ENCODE data around the gene PGC. TPM values are rescaled to one million over a fixed set of nuclear protein-coding genes. Genes with fewer than 3 reads are reported as not detected.

The PGC gene
- total RNA-seq, 2 experiments from 2014 or later: not detected

DNA sequence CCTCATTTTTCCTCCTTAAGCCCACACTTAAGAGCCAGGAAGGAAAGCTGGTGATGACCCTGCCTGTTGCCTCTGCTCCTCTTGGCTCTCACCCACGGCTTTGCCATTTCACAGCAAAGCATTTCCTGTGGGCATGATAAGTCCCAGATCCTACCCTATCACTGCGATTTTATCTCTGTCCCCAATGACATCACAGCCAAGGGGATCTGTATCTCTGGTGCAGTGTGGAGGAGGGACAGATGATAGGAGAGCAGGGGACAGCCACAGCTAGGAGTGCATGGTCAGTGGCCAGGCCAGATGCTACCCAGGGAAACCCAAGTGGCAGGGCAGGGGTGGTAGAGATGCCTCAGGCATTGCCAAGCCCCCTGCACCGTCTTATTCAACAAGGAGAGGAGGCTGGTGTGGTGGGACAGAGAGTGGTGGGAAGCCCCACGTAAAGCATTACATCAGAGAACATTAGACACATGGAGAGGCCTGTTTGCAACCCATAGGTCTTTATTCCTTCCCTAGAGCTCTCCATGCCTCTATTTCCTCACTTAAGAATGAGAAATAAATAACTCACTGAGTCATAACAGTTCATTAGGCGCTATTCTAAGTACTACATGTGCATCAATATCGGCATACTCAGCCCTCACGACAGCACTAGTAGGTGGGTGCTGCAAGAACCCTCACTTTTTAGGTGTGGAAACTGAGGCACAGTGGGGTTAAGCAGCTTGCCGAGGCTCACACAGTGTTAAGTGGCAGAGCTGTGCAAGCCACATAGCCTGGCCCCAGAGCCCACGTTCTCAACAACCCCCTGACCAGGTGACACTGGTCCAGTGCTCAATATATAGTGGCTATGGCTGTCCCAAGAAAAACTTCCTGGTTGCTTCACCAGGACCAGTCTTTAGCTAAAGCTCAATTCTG lies 16.4 kb downstream of the PGC start:
- Mint-ChIP-seq H3K27ac (no peak overlapping the region), H3K4me3 (no peak overlapping the region), H3K9me3 (no peaks in the 10 kb centered on the region), H3K4me1 (peaks cover 45% of the 10 kb centered on the region), H3K36me3 (ENCODE audit: low read depth) (no peaks in the 10 kb centered on the region), H3K27me3 (no peaks in the 10 kb centered on the region)
- no peak for DNase-seq
- ChIA-PET POLR2A (interaction anchor here (1.2 to 1.3 kb wide), 2 partner anchors 19 to 24 kb away, joined by 3 read pairs; no protein-coding TSS in a partner anchor), CTCF (no interaction called here)

DNA sequence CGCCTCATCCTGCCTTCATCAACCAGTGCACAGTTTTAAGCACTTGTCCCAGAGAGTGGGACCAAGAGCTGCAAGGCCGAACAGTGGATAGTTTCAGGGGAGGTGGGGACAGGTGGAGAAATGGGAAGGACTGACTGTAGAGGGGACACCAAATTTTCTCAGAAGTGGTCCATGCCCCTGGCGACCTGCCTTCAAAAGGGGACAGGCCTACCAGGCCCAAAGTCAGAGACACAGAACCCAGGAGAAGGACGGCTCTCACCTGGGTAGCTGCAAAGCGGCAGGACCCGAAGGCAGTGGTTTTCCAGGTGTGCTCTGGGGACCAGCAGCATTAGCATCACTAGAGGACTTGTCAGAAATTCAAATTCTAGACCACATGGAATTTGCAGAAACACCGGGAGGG lies 17.6 kb downstream of the PGC start:
- H3K36me3 Mint-ChIP-seq (ENCODE audit: low read depth): no peaks in the 10 kb centered on the region
- H3K4me3 Mint-ChIP-seq: no peak overlapping the region
- H3K9me3 Mint-ChIP-seq: no peaks in the 10 kb centered on the region
- POLR2A ChIA-PET: interaction anchor here (1.2 to 1.3 kb wide), 2 partner anchors 10 to 18 kb away, joined by 3 read pairs; no protein-coding TSS in a partner anchor
- DNase-seq: no peak
- no peak overlapping the region for H3K27ac Mint-ChIP-seq
- no peaks in the 10 kb centered on the region for H3K27me3 Mint-ChIP-seq
- CTCF ChIA-PET: no interaction called here
- H3K4me1 Mint-ChIP-seq: peaks cover 42% of the 10 kb centered on the region

DNA sequence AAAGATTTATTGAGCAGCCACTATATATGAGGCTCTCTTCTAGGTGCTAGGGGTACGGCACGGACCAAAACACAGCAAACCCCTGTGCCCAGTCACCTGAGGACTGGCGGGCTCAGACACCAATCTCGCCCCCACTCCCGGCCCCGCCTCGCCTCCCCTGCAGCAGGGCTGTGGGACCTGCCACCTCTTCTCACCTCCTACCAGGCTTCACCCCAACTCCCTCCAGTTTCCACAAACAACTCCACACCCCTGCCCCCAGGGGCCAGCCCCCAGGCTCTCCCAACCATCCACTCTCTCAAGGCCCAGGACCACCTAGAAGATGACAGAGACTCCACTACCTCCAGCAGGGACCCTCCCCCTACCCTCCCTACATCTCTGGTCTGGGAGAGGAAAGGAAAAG lies 18.2 kb downstream of the PGC start:
- no peak for DNase-seq
- CTCF ChIA-PET: interaction anchor here (1.4 kb wide), 1 partner anchor 47 kb away, joined by 3 read pairs; no protein-coding TSS in a partner anchor
- POLR2A ChIA-PET: interaction anchor here (1.2 to 1.3 kb wide), 2 partner anchors 9 to 17 kb away, joined by 3 read pairs; no protein-coding TSS in a partner anchor
- Mint-ChIP-seq H3K9me3 (no peaks in the 10 kb centered on the region), H3K27me3 (no peaks in the 10 kb centered on the region), H3K4me3 (no peak overlapping the region), H3K27ac (no peak overlapping the region), H3K36me3 (ENCODE audit: low read depth) (no peaks in the 10 kb centered on the region), H3K4me1 (peaks cover 42% of the 10 kb centered on the region)

DNA sequence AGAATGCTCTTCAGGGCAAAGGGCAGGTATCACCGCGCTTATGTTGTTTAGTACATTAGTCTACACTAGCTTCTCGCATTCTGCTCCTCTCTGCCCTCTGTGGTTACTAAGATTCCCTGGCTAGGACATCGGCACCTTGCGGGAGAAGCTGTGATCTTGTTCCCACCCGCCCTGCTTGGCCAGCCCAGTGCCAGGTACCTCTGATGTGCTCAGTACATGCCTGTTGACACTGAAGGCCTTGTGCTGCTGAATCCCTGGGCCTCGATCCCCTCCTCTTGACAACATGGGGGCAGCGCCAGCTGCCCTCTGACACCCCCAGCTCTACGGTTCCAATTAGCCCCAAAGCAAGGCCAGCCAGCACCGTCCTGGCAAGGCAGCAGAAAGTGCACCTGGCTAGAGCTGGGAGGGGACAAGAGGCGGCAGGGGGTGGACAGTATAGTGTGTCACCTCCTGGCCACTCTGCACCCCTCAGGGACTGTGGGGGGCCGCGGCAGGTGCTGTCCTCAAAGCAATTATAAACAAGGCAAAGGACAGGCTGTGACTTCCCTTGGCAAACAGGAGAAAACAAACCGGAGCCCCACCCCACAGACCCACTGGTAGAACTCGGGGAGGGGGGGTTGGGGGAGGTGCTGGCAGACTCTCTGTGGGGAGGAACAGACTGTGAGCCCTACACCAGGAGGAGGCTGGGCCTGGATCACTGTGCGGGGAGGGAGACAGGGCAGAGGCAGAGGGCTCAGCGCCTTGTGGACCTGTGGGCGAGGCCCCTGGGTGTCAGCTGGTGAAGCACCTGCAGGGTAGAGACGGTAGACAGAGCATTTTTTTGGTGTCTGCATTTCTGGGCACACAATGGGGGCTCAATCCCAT lies 18.9 kb downstream of the PGC start:
- no peaks in the 10 kb centered on the region for H3K27me3 Mint-ChIP-seq
- no peak overlapping the region for H3K4me3 Mint-ChIP-seq
- H3K36me3 Mint-ChIP-seq (ENCODE audit: low read depth): no peaks in the 10 kb centered on the region
- H3K27ac Mint-ChIP-seq: no peak overlapping the region
- no peaks in the 10 kb centered on the region for H3K9me3 Mint-ChIP-seq
- no peak for DNase-seq
- POLR2A ChIA-PET: interaction anchor here (1.2 kb wide), 1 partner anchor 9 kb away, joined by 3 read pairs; no protein-coding TSS in a partner anchor
- H3K4me1 Mint-ChIP-seq: peaks cover 35% of the 10 kb centered on the region
- CTCF ChIA-PET: interaction anchor here (1.4 kb wide), 1 partner anchor 48 kb away, joined by 3 read pairs; no protein-coding TSS in a partner anchor

DNA sequence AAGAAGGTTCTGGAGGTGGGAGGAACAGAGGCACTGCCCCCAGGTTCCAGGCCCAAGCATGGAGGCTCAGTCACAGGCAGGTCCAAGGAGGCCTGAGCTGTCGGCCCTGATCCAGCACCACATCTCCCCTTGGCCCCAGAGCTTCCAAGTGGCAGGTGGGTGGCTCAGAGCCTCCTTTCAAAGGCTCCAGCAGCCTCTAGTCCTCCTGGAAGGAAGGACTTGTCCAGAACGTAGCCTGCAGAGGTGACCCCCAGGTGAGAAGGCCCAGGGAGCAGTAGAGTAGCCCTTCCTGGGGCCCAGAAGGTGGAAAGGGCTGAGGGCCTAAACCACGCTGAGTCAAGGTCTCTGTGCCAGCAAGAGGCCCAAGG lies 19.5 kb downstream of the PGC start:
- Mint-ChIP-seq H3K27ac (no peak overlapping the region), H3K4me3 (no peak overlapping the region), H3K36me3 (ENCODE audit: low read depth) (no peaks in the 10 kb centered on the region), H3K27me3 (no peaks in the 10 kb centered on the region), H3K9me3 (no peaks in the 10 kb centered on the region), H3K4me1 (peaks cover 29% of the 10 kb centered on the region)
- ChIA-PET CTCF (no interaction called here), POLR2A (no interaction called here)
- DNase-seq: no peak

DNA sequence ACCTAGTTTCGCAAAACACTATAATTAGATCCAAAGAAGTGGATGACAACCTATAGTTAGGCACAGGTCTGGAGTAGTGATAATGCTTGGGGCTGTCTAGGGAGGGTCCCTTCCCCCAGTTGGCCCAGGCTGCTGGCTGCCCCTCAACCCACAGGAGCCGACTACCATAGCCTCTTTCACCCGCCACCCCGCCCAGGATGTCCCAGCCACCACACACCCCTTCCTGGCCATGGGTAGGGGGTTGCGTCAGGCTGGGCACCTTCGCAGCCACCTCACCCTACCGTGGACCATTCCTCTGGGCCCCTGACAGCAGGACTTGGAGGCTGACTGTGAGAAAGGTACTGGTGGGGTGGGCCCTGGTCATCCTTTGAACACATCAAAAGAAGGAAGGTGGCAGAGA lies 20.3 kb downstream of the PGC start:
- H3K4me1 Mint-ChIP-seq: peaks cover 25% of the 10 kb centered on the region
- ChIA-PET POLR2A (no interaction called here), CTCF (no interaction called here)
- peak overlapping the region; percentile 56 for H3K27ac Mint-ChIP-seq
- peak overlapping the region; percentile 14 for H3K4me3 Mint-ChIP-seq
- H3K27me3 Mint-ChIP-seq: no peaks in the 10 kb centered on the region
- no peaks in the 10 kb centered on the region for H3K36me3 Mint-ChIP-seq (ENCODE audit: low read depth)
- DNase-seq: no peak
- H3K9me3 Mint-ChIP-seq: no peaks in the 10 kb centered on the region

DNA sequence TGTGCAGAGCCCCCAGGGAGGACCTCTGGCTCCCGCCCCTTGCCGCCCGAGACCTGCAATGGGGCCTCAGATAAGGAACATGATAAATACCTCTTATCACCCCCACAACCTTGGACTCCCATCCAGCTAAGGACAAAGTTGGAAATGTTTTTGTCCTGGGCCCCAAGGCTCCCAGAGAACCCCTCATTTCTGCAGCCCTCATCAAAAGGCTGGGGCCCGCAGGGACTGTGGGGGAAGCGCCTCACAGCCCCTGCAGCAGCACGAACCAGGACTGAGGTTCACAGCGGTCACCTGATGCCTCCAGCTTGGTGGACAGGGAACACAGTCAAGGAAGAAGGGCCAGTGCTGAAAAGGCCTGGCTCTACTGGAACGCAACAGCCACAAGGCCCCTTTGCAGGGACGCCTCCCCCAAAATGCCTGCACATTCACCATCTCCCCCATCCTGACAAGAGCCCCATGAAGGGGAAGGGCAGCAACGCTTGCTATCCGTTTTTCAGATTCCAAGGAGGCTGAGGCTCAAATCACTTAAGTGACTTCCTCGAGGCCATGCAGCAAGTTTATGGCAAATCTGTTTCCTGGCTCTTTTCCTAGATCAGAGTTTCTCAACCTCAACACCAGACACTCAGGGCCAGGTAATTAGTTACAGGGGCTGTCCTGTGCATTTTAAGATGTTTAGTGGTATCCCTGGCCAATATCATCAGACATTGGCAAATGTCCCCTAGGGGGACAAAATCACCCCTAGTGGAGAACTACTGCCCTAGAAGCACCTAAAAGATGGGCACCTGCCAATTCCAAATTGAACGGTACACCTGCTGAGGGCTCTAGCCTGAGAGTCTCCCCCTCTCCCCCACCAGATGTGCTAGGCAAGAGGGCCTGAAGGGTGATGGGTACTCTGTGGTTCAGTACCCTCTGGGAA lies 22.4 kb downstream of the PGC start:
- no peak for DNase-seq
- Mint-ChIP-seq H3K27ac (no peak overlapping the region), H3K4me3 (no peak overlapping the region), H3K27me3 (no peaks in the 10 kb centered on the region), H3K9me3 (no peaks in the 10 kb centered on the region), H3K4me1 (peaks cover 7% of the 10 kb centered on the region), H3K36me3 (ENCODE audit: low read depth) (no peaks in the 10 kb centered on the region)
- ChIA-PET POLR2A (no interaction called here), CTCF (no interaction called here)

DNA sequence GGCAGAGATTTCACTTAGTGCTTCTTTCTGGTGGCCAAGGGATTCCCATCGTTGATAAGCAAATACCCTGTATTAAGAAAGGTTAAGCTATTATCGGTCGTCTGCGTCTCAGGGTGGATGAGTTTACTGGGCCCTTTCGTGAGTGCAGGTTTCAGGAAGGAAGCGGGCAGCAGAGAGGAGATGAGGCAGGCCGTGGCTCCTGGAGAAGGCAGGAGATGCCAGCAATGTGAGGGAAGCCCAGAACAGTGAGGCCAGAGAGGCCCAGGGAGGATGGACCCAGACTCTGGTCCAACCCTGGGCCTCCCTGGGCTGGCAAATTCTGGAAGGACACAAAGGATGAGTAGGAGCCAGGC lies 23.0 kb downstream of the PGC start:
- H3K27me3 Mint-ChIP-seq: no peaks in the 10 kb centered on the region
- H3K4me3 Mint-ChIP-seq: no peak overlapping the region
- DNase-seq: no peak
- CTCF ChIA-PET: no interaction called here
- no peaks in the 10 kb centered on the region for H3K36me3 Mint-ChIP-seq (ENCODE audit: low read depth)
- POLR2A ChIA-PET: no interaction called here
- no peak overlapping the region for H3K27ac Mint-ChIP-seq
- peaks cover 7% of the 10 kb centered on the region for H3K4me1 Mint-ChIP-seq
- no peaks in the 10 kb centered on the region for H3K9me3 Mint-ChIP-seq

DNA sequence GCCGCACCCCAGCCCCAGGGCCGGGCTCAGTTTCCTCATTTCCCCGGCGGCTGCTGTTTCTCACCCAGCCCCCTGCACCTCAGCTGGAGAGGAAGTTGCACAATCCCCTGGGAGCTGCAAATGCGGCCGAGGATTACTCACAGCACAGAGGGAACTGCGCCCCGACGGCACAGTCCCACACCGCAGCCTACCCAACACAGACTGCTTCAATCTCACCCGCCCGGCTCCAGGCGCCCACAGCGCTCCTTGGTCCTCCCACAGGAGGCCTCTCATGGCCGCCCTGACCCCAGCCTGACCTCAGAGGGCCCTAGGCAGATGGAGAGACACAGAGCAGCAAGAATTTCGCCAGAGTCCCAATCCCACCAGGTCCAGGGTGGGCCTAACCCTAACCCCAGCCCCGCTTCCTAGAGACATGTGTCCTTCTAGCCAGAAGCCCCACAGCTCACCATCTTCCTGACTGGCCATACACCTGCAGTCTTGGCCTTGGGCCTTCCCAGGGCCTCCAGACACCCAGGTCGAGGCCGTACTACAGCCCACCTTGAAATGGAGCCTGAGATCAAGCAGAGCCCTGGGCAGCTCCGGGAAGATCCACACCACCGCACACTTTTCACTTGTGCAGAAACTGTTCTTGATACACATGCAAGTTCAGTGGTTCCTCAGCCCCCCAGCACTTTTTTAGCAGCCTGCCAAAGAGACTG lies 23.5 kb downstream of the PGC start:
- no peaks in the 10 kb centered on the region for H3K27me3 Mint-ChIP-seq
- CTCF ChIA-PET: interaction anchor here (0.7 kb wide), 1 partner anchor 10 kb away, joined by 3 read pairs; no protein-coding TSS in a partner anchor

DNA sequence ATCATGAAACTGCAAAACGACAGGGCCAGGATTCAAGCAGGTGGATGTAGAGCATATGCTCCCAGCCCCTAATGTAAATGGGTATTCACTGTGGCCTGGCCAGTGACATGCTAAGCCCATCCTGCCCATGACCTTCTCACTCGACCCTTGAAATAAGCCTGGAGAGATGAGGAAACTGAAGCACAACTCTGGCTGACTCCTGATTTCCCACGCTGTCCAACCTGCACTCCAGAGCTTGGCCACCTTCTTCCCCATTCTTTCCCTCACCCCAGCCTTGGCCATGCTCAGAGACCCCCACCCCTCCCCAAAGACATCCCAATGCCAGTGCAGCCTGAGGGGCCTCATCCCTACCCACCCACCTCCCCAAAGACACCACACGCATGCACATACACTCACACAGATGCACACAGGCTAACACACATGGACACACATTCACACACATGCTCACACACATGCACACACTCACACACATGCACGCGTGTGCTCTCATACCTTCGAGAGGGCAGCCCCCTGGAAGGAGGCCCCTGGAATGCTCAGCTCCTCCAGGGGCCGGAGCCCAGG lies 24.1 kb downstream of the PGC start:
- DNase-seq: no peak
- POLR2A ChIA-PET: no interaction called here

More for the DNA sequence above, 23.5 kb downstream of the PGC start:
- Mint-ChIP-seq H3K27ac (no peak overlapping the region), H3K4me1 (peaks cover 7% of the 10 kb centered on the region), H3K9me3 (no peaks in the 10 kb centered on the region), H3K4me3 (no peak overlapping the region), H3K36me3 (ENCODE audit: low read depth) (no peaks in the 10 kb centered on the region)
- DNase-seq: no peak
- POLR2A ChIA-PET: no interaction called here

DNA sequence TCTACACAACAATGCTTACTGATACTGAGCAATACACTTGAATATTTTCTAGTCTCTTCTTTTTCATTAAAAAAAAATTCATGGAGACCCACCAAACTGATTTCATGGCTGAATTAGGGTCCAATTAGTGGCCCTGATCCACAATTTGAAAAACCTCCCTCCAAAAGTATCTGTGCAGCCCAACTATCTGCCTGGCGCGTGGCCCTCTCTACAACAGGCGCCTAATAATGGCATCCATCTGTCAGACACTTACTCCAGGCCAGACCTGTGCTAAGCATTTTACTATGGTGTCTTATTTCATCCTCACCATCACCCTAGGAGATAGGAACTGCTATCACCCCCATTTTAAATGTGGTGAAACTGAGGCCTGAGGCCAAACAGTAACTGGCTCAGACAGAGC lies 25.8 kb downstream of the PGC start:
- H3K27me3 Mint-ChIP-seq: no peaks in the 10 kb centered on the region
- CTCF ChIA-PET: no interaction called here
- no peak overlapping the region for H3K4me3 Mint-ChIP-seq
- H3K9me3 Mint-ChIP-seq: no peaks in the 10 kb centered on the region
- POLR2A ChIA-PET: no interaction called here
- H3K27ac Mint-ChIP-seq: no peak overlapping the region
- H3K36me3 Mint-ChIP-seq (ENCODE audit: low read depth): no peaks in the 10 kb centered on the region
- no peak for DNase-seq
- no peaks in the 10 kb centered on the region for H3K4me1 Mint-ChIP-seq

More for the DNA sequence above, 24.1 kb downstream of the PGC start:
- Mint-ChIP-seq H3K36me3 (ENCODE audit: low read depth) (no peaks in the 10 kb centered on the region), H3K9me3 (no peaks in the 10 kb centered on the region), H3K4me1 (peaks cover 6% of the 10 kb centered on the region), H3K27me3 (no peaks in the 10 kb centered on the region), H3K4me3 (no peak overlapping the region), H3K27ac (no peak overlapping the region)
- CTCF ChIA-PET: interaction anchor here (0.7 kb wide), 1 partner anchor 11 kb away, joined by 3 read pairs; no protein-coding TSS in a partner anchor

DNA sequence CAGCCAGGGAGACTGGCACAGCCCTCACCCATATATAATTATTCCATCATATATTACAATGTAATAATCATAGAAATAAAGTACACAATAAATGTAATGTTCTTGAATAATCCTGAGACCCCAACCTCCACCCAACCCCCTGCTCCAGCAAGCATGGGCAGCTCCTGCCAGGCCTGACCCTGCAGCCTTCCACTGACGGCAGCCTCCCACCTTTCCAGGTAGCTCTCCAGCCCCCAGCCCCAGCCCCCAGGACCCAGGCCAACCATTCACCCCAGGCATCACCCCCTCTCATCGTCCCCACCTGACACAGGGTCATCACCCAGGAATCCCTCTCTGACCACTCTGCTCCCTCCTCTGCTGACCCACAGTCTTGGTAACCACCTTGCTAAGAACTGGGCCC lies 26.4 kb downstream of the PGC start:
- Mint-ChIP-seq H3K27me3 (no peaks in the 10 kb centered on the region), H3K4me3 (no peak overlapping the region), H3K4me1 (peaks cover 4% of the 10 kb centered on the region), H3K9me3 (no peaks in the 10 kb centered on the region), H3K36me3 (ENCODE audit: low read depth) (no peaks in the 10 kb centered on the region), H3K27ac (no peak overlapping the region)
- ChIA-PET CTCF (no interaction called here), POLR2A (no interaction called here)
- DNase-seq: no peak
